GM12878 (cell line): ENCODE results near the gene PRR3. TPM values are rescaled to one million over a fixed set of nuclear protein-coding genes. Genes with fewer than 3 reads are reported as not detected.
"Not testable (repeated sequence)": the region's sequence is repeated elsewhere in the genome, so short reads cannot be mapped to it uniquely, and the experiment has no call there.

Source experiments
- ATAC-seq: fragments of 200-7000 bp; cut with Tn5 transposase; 3 replicates; pipeline ENCODE4 v1.9.1; 2020; ENCODE audit warnings: mild to moderate bottlenecking, moderate library complexity
- BruUV-seq: library from RNA; stranded (reverse); fragments of 400-500 nt; replicated peaks from 2 replicates; lab custom pipeline; 2021; lab: Mats Ljungman, UMichigan
- CTCF ChIA-PET: fragments of 300-600 bp; sonication (Branson Sonifier 250); formaldehyde crosslinking; extraction: SDS; loops from one replicate; lab custom pipeline; 2021; ENCODE audit warnings: inconsistent platforms; lab: Yijun Ruan, JAX
- POLR2A ChIA-PET: fragments of 350-600 bp; formaldehyde crosslinking; extraction: SDS; loops from one replicate; lab custom pipeline; 2021; ENCODE audit warnings: inconsistent platforms; lab: Charles Lee
- RAD21 ChIA-PET: fragments of 300-600 bp; sonication (Branson Sonifier 250); formaldehyde crosslinking; loops from one replicate; lab custom pipeline; 2023; ENCODE audit warnings: antibody characterized with exemption; ENCODE audit not compliant: unreplicated experiment; lab: Charles Lee
- SMC1A ChIA-PET: fragments of 300-600 bp; sonication (Branson Sonifier 250); formaldehyde crosslinking; loops from one replicate; lab custom pipeline; 2023; ENCODE audit not compliant: unreplicated experiment, uncharacterized antibody; lab: Charles Lee
- DNase-seq: peaks from one replicate; pipeline ENCODE4 v3.0.0-alpha.2; 2011; ENCODE audit warnings: low read depth, low spot score
- FAIRE-seq: peaks from 3 replicates; lab custom pipeline; 2011; peaks lifted over from hg19 to GRCh38; lab: Jason Lieb, UNC
- H2AFZ ChIP-seq: 2 replicates; pipeline ENCODE4 v1.6.0; 2011; ENCODE audit warnings: low read depth, low read length, control low read depth; ENCODE audit not compliant: control insufficient read depth
- H3K27ac ChIP-seq: 2 replicates; pipeline ENCODE4 v1.5.1; 2011; ENCODE audit warnings: control low read depth; ENCODE audit not compliant: control insufficient read depth, insufficient read depth
- H3K27me3 ChIP-seq, 2 experiments: replicated peaks in 1 of 2; 2 replicates each; pipeline versions ENCODE4 v1.6.0 to v1.6.1; 2011; ENCODE audit warnings: low read length in 1 of 2; ENCODE audit not compliant: control insufficient read depth in 2 of 2, insufficient read depth in 2 of 2
- H3K36me3 ChIP-seq, 2 experiments: 2 replicates each; pipeline ENCODE4 v1.5.1; 2011; ENCODE audit warnings: low read length in 1 of 2; ENCODE audit not compliant: control insufficient read depth in 2 of 2, insufficient read depth in 2 of 2
- H3K4me1 ChIP-seq: 2 replicates; pipeline ENCODE4 v1.6.1; 2011; ENCODE audit warnings: mild to moderate bottlenecking, low read length, moderate library complexity, mixed read lengths; ENCODE audit not compliant: control insufficient read depth, insufficient read depth
- H3K4me2 ChIP-seq: 2 replicates; pipeline ENCODE4 v1.6.0; 2011; ENCODE audit warnings: control low read depth; ENCODE audit not compliant: control insufficient read depth, insufficient read depth
- H3K4me3 ChIP-seq: fragments of 200-600 bp; sonication (generic); 2 replicates; pipeline ENCODE4 v1.5.1; 2016
- H3K79me2 ChIP-seq: 2 replicates; pipeline ENCODE4 v1.6.0; 2011; ENCODE audit warnings: low read length; ENCODE audit not compliant: control insufficient read depth, insufficient read depth
- H3K9ac ChIP-seq: 2 replicates; pipeline ENCODE4 v1.8.0; 2011; ENCODE audit warnings: low read length, control low read depth, mixed read lengths; ENCODE audit not compliant: control insufficient read depth, insufficient read depth
- H3K9me3 ChIP-seq: replicated peaks from 3 replicates; pipeline ENCODE4 v1.5.1; 2011; ENCODE audit warnings: mild to moderate bottlenecking, low read length; ENCODE audit not compliant: control insufficient read depth, insufficient read depth
- H4K20me1 ChIP-seq: 2 replicates; pipeline ENCODE4 v1.6.0; 2011; ENCODE audit not compliant: control insufficient read depth, insufficient read depth
- WGBS: methylation state at CpG from one replicate; pipeline ENCODE4 v1.1.6; 2016; ENCODE audit warnings: low lambda C conversion rate; ENCODE audit not compliant: insufficient replicate concordance, insufficient coverage; ENCODE audit errors: missing lambda C conversion rate; 5-methylcytosine and 5-hydroxymethylcytosine counted together
- in situ Hi-C: fragments of 300-500 bp; cut with MboI; formaldehyde crosslinking; loops from 9 replicates; pipeline ENCODE4 v1.14.3; 2018; ENCODE audit warnings: mixed read lengths
- intact Hi-C: fragments of 100-400 bp; cut with micrococcal nuclease; formaldehyde crosslinking; loops from one replicate; pipeline ENCODE4 v1.14.2; 2022; ENCODE audit not compliant: unreplicated experiment
- polyA plus RNA-seq, 11 experiments: library from polyadenylated mRNA; depleted of rRNA in 4 of 11; unstranded in 6 of 11; stranded (reverse) in 5 of 11; fragments of >200 nt; fragmentation: Nextera tagmentation in 4 of 11; fragmentation: Illumina TruSeq in 1 of 11; extraction: Ambion mirVana in 4 of 11; extraction: Trizol in 1 of 11; gene quantifications; 1 replicate in 1 of 11; 2 replicates in 10 of 11; pipeline versions ENCODE4 v1.2.1 to v1.2.3, GENCODE V29; 2011 to 2016; ENCODE audit warnings: inconsistent platforms in 2 of 11, missing spikeins in 2 of 11, low read depth in 1 of 11
- total RNA-seq, 4 experiments: library from RNA; depleted of rRNA in 3 of 4; stranded (reverse); fragments of >200 nt in 3 of 4; fragmentation: Illumina TruSeq in 1 of 4; extraction: Trizol in 1 of 4; gene quantifications; 2 replicates each; pipeline versions ENCODE4 v1.2.1 to v1.2.3, GENCODE V29; 2013 to 2021
- TF ChIP-seq, protein P1 (sequence below): IDR thresholded peaks from 2 replicates; pipeline ENCODE4 v1.6.1; 2011; ENCODE audit warnings: mild to moderate bottlenecking, low read depth, low read length, moderate library complexity; ENCODE audit not compliant: insufficient replicate concordance
- TF ChIP-seq, protein P2 (sequence below): fragments of 150-350 bp; IDR thresholded peaks from 2 replicates; pipeline ENCODE4 v1.6.1; 2016; ENCODE audit warnings: low read depth, low read length

PRR3 gene
- total and polyA plus RNA-seq, 10 of the 15 experiments (the other 5 are each of a cell fraction or from before 2014, with no cell fraction given): 14.0 to 38.2 (median 20.5) TPM

DNA sequence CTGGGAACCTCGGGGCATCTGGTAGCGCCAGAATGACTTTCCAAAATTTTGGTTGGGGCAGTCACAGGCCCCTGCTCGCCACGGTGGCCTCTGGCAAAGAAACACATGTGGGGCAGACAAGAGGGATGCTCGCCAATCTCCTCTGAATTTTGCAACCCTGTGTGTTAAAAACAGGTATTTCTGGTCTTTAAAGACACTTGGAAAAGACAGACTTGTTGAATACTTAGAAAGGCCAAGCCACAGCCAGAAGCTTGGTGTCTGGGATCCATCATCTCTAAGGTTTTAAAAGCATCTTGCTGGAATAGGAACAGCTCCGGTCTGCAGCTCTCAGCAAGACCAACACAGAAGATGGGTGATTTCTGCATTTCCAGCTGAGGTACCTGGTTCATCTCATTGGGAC is 36.6 kb upstream of the PRR3 start:
- H3K9me3 ChIP-seq: peaks cover 4% of the 10 kb centered on the region; the same call in 1 of the 3 replicates
- in situ Hi-C loops (no loop called here), intact Hi-C loops (no loop called here)
- no peak overlapping the region for H3K27ac ChIP-seq
- SMC1A ChIA-PET: no interaction called here
- no peaks in the 10 kb centered on the region for H4K20me1 ChIP-seq
- H3K9ac ChIP-seq: no peak overlapping the region
- H3K79me2 ChIP-seq: no peaks in the 10 kb centered on the region
- TF ChIP-seq, protein P1, sequence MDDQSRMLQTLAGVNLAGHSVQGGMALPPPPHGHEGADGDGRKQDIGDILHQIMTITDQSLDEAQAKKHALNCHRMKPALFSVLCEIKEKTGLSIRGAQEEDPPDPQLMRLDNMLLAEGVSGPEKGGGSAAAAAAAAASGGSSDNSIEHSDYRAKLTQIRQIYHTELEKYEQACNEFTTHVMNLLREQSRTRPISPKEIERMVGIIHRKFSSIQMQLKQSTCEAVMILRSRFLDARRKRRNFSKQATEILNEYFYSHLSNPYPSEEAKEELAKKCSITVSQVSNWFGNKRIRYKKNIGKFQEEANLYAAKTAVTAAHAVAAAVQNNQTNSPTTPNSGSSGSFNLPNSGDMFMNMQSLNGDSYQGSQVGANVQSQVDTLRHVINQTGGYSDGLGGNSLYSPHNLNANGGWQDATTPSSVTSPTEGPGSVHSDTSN: no peak
- TF ChIP-seq, protein P2, sequence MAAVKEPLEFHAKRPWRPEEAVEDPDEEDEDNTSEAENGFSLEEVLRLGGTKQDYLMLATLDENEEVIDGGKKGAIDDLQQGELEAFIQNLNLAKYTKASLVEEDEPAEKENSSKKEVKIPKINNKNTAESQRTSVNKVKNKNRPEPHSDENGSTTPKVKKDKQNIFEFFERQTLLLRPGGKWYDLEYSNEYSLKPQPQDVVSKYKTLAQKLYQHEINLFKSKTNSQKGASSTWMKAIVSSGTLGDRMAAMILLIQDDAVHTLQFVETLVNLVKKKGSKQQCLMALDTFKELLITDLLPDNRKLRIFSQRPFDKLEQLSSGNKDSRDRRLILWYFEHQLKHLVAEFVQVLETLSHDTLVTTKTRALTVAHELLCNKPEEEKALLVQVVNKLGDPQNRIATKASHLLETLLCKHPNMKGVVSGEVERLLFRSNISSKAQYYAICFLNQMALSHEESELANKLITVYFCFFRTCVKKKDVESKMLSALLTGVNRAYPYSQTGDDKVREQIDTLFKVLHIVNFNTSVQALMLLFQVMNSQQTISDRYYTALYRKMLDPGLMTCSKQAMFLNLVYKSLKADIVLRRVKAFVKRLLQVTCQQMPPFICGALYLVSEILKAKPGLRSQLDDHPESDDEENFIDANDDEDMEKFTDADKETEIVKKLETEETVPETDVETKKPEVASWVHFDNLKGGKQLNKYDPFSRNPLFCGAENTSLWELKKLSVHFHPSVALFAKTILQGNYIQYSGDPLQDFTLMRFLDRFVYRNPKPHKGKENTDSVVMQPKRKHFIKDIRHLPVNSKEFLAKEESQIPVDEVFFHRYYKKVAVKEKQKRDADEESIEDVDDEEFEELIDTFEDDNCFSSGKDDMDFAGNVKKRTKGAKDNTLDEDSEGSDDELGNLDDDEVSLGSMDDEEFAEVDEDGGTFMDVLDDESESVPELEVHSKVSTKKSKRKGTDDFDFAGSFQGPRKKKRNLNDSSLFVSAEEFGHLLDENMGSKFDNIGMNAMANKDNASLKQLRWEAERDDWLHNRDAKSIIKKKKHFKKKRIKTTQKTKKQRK: no peak
- no peak overlapping the region for H2AFZ ChIP-seq
- CTCF ChIA-PET: interaction anchor here (1.0 to 2.1 kb wide), 3 partner anchors 9 to 20 kb away, joined by 3 to 5 read pairs (median 4); no protein-coding TSS in a partner anchor
- POLR2A ChIA-PET: no interaction called here
- RAD21 ChIA-PET: no interaction called here
- H3K4me1 ChIP-seq: no peaks in the 10 kb centered on the region
- ATAC-seq (no peak), FAIRE-seq (no peak), DNase-seq (no peak)
- 93% methylated on average over 6 of the region's 6 CpGs for WGBS
- no TSS peak for BruUV-seq
- H3K27me3 ChIP-seq: no peaks in the 10 kb centered on the region
- no peak overlapping the region for H3K4me3 ChIP-seq
- H3K4me2 ChIP-seq: no peak overlapping the region
- H3K36me3 ChIP-seq: no peaks in the 10 kb centered on the region

DNA sequence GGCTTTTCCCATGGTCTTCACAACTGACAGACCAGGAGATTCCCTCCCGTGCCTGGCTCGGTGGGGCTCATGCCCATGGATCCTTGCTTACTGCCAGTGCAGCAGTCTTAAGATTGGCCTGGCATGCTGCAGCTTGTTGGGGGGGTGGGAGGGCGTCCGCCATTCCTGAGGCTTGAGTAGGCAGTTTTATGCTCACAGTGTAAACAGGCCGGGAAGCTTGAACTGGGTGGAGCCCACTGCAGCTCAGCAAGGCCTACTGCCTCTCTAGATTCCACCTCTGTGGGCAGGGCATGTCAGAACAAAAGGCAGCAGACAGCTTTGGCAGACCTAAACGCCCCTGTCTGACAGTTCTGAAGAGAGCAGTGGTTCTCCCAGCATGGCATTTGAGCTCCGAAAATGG is 36.0 kb upstream of the PRR3 start:
- BruUV-seq, H3K4me2 ChIP-seq, H3K4me1 ChIP-seq, DNase-seq, RAD21 ChIA-PET, H3K79me2 ChIP-seq, H3K27me3 ChIP-seq, H3K9me3 ChIP-seq, H2AFZ ChIP-seq, H3K36me3 ChIP-seq, ATAC-seq, in situ Hi-C loops, FAIRE-seq, H3K9ac ChIP-seq, H3K27ac ChIP-seq, intact Hi-C loops, H3K4me3 ChIP-seq, H4K20me1 ChIP-seq, POLR2A ChIA-PET: not testable (repeated sequence)
- CTCF ChIA-PET: interaction anchor here (1.0 to 2.1 kb wide), 3 partner anchors 10 to 20 kb away, joined by 3 to 5 read pairs (median 4); no protein-coding TSS in a partner anchor
- 70% methylated on average over 7 of the region's 7 CpGs for WGBS
- SMC1A ChIA-PET: interaction anchor here (2.1 kb wide), 1 partner anchor 11 kb away, joined by 5 read pairs; no protein-coding TSS in a partner anchor

DNA sequence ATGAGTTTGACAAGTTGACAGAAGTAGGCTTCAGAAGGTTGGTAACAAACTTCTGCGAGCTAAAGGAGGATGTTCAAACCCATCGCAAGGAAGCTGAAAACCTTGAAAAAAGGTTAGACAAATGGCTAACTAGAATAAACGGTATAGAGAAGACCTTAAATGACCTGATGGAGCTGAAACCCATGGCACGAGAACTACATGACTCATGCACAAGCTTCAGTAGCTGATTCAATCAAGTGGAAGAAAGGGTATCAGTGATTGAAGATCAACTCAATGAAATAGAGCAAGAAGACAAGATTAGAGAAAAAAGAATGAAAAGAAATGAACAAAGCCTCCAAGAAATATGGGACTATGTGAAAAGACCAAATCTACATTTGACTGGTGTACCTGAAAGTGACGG is 35.1 kb upstream of the PRR3 start:
- in situ Hi-C loops, H2AFZ ChIP-seq, H4K20me1 ChIP-seq, H3K9me3 ChIP-seq, DNase-seq, FAIRE-seq, ATAC-seq, H3K36me3 ChIP-seq, H3K4me3 ChIP-seq, H3K9ac ChIP-seq, H3K4me1 ChIP-seq, H3K79me2 ChIP-seq, H3K27ac ChIP-seq, H3K4me2 ChIP-seq, H3K27me3 ChIP-seq, intact Hi-C loops, BruUV-seq, RAD21 ChIA-PET: not testable (repeated sequence)
- POLR2A ChIA-PET: interaction anchor here (1.3 kb wide), 1 partner anchor 18 kb away, joined by 5 read pairs; no protein-coding TSS in a partner anchor
- SMC1A ChIA-PET: interaction anchor here (0.9 to 2.1 kb wide), 3 partner anchors 10 to 35 kb away, joined by 3 to 5 read pairs (median 4); no protein-coding TSS in a partner anchor
- CTCF ChIA-PET: interaction anchor here (1.6 to 2.1 kb wide), 3 partner anchors 11 to 23 kb away, joined by 4 to 5 read pairs (median 5); no protein-coding TSS in a partner anchor
- WGBS: 46% methylated on average over 5 of the region's 5 CpGs
